HEK293 (cell line): ENCODE data around the gene CCZ1.
"Not testable (repeated sequence)": the region's sequence is repeated elsewhere in the genome, so short reads cannot be mapped to it uniquely, and the experiment has no call there.

Source experiments
- CTCF ChIA-PET: fragments of 350-600 bp; formaldehyde crosslinking; extraction: SDS; loops from one replicate; lab custom pipeline; 2021; ENCODE audit warnings: antibody characterized with exemption; lab: Yijun Ruan, JAX
- POLR2A ChIA-PET: fragments of 300-600 bp; formaldehyde crosslinking; extraction: SDS; loops from one replicate; lab custom pipeline; 2020; ENCODE audit warnings: antibody characterized with exemption, inconsistent platforms; lab: Yijun Ruan, JAX
- H3K27ac ChIP-seq: fragments of 200-500 bp; sonication (Bioruptor generic); 2 replicates; pipeline ENCODE4 v1.5.1; 2014; ENCODE audit warnings: low read depth, low read length, control low read depth, inconsistent platforms; ENCODE audit errors: extremely low read depth
- H3K36me3 ChIP-seq, 2 experiments: fragments of 200-500 bp in 1 of 2; sonication (Bioruptor generic) in 1 of 2; 1 replicate in 1 of 2; 2 replicates in 1 of 2; pipeline ENCODE4 v1.5.1; 2014 to 2017; ENCODE audit warnings: inconsistent platforms in 2 of 2, low read length in 2 of 2; ENCODE audit not compliant: control insufficient read depth in 2 of 2, insufficient read depth in 1 of 2
- H3K4me1 ChIP-seq: fragments of 200-500 bp; sonication (Bioruptor generic); 2 replicates; pipeline ENCODE4 v1.5.1; 2014; ENCODE audit warnings: mild to moderate bottlenecking, low read length, inconsistent platforms; ENCODE audit not compliant: control insufficient read depth, insufficient read depth
- H3K4me3 ChIP-seq: 2 replicates; pipeline ENCODE4 v1.5.1; 2011; ENCODE audit warnings: low read depth, mild to moderate bottlenecking, control low read depth, low read length, moderate library complexity
- H3K9me3 ChIP-seq: fragments of 200-500 bp; sonication (Bioruptor generic); 2 replicates; pipeline ENCODE4 v1.5.1; 2014; ENCODE audit warnings: low read depth, low read length, inconsistent platforms; ENCODE audit not compliant: control insufficient read depth, insufficient read depth

The CCZ1 gene

GRCh38 chr7:5924630-5925029, 26.1 kb downstream of the CCZ1 start:
- H3K4me1 ChIP-seq, H3K4me3 ChIP-seq, POLR2A ChIA-PET, CTCF ChIA-PET, H3K27ac ChIP-seq, H3K36me3 ChIP-seq, H3K9me3 ChIP-seq: not testable (repeated sequence)

- POLR2A ChIA-PET, H3K9me3 ChIP-seq, H3K36me3 ChIP-seq: not testable (repeated sequence)
Measured at GRCh38 chr7:5926263-5926870, 27.8 kb downstream of the CCZ1 start.

GRCh38 chr7:5930290-5930689, 31.8 kb downstream of the CCZ1 start:
- POLR2A ChIA-PET, CTCF ChIA-PET: not testable (repeated sequence)

More at GRCh38 chr7:5926263-5926870, 27.8 kb downstream of the CCZ1 start:
- H3K4me1 ChIP-seq, H3K27ac ChIP-seq, H3K4me3 ChIP-seq: not testable (repeated sequence)
- CTCF ChIA-PET, result interaction anchor here (0.6 kb wide), 1 partner anchor 100 kb away, joined by 4 read pairs; no protein-coding TSS in a partner anchor

GRCh38 chr7:5931250-5931649, 32.7 kb downstream of the CCZ1 start:
- H3K4me1 ChIP-seq, H3K36me3 ChIP-seq, H3K4me3 ChIP-seq, H3K9me3 ChIP-seq, CTCF ChIA-PET, H3K27ac ChIP-seq, POLR2A ChIA-PET: not testable (repeated sequence)

More at GRCh38 chr7:5930290-5930689, 31.8 kb downstream of the CCZ1 start:
- not testable (repeated sequence) for H3K36me3 ChIP-seq, H3K27ac ChIP-seq, H3K4me1 ChIP-seq, H3K4me3 ChIP-seq, H3K9me3 ChIP-seq

GRCh38 chr7:5931905-5932644, 33.5 kb downstream of the CCZ1 start:
- H3K27ac ChIP-seq, H3K36me3 ChIP-seq, CTCF ChIA-PET, H3K9me3 ChIP-seq, H3K4me3 ChIP-seq, H3K4me1 ChIP-seq, POLR2A ChIA-PET: not testable (repeated sequence)

GRCh38 chr7:5934945-5935450, 36.5 kb downstream of the CCZ1 start:
- CTCF ChIA-PET, H3K4me3 ChIP-seq, H3K36me3 ChIP-seq, POLR2A ChIA-PET, H3K4me1 ChIP-seq, H3K9me3 ChIP-seq, H3K27ac ChIP-seq: not testable (repeated sequence)

GRCh38 chr7:5963205-5963604, 64.7 kb downstream of the CCZ1 start:
- H3K4me1 ChIP-seq, POLR2A ChIA-PET, H3K4me3 ChIP-seq, H3K9me3 ChIP-seq, CTCF ChIA-PET, H3K27ac ChIP-seq, H3K36me3 ChIP-seq: not testable (repeated sequence)

GRCh38 chr7:5963810-5964209, 65.3 kb downstream of the CCZ1 start:
- H3K27ac ChIP-seq, POLR2A ChIA-PET, H3K36me3 ChIP-seq, H3K9me3 ChIP-seq, H3K4me3 ChIP-seq, H3K4me1 ChIP-seq, CTCF ChIA-PET: not testable (repeated sequence)

GRCh38 chr7:5970347-5970911, 71.9 kb downstream of the CCZ1 start, which contains the start of gene RSPH10B:
Gene RSPH10B, minus strand, starts transcription at chr7:5970689. Its CDS starts 3,573 bp downstream, at chr7:5967116.
- H3K27ac ChIP-seq, H3K4me3 ChIP-seq, H3K9me3 ChIP-seq, H3K4me1 ChIP-seq, CTCF ChIA-PET, H3K36me3 ChIP-seq, POLR2A ChIA-PET: not testable (repeated sequence)

- H3K4me1 ChIP-seq, H3K36me3 ChIP-seq, CTCF ChIA-PET, H3K27ac ChIP-seq, H3K4me3 ChIP-seq, H3K9me3 ChIP-seq, POLR2A ChIA-PET: not testable (repeated sequence)
Measured at GRCh38 chr7:5973580-5973979, 75.0 kb downstream of the CCZ1 start.
